Lower leg skin (tissue), 4 donors: Measurements from ENCODE around the gene TUBGCP6. TPM values are rescaled to one million over a fixed set of nuclear protein-coding genes. Genes with fewer than 3 reads are reported as not detected.

Experiments
- DNase-seq, 2 donors: peaks; one replicate each; pipeline ENCODE4 v3.0.0-alpha.2; 2019; ENCODE audit warnings: low spot score in 2 of 2
- H3K4me3 ChIP-seq: fragments of 200-600 bp; sonication (generic); 2 replicates; pipeline ENCODE4 v1.5.1; 2017; ENCODE audit warnings: mild to moderate bottlenecking, low read depth; ENCODE audit not compliant: poor library complexity, severe bottlenecking
- POLR2A ChIP-seq, 2 donors: fragments of 450-650 bp; IDR thresholded peaks; one replicate each; pipeline ENCODE4 v1.6.1; 2016 to 2017; ENCODE audit warnings: antibody characterized with exemption in 2 of 2, mild to moderate bottlenecking in 1 of 2, moderate library complexity in 1 of 2
- WGBS, 2 donors: methylation state at CpG; one replicate each; pipeline ENCODE4 v1.1.5; 2018; 5-methylcytosine and 5-hydroxymethylcytosine counted together
- intact Hi-C: fragments of 100-400 bp; cut with DNase I; formaldehyde crosslinking; loops from one replicate; pipeline ENCODE4 v1.15.0; 2023; ENCODE audit warnings: low total_unique reads
- total RNA-seq, 4 donors: library from RNA; depleted of rRNA; stranded (reverse); fragments of >200 nt; gene quantifications; one replicate each; pipeline ENCODE4 v1.1.0, GENCODE V29; 2016
- TF ChIP-seq, protein P1 (sequence below), 3 donors: fragments of 450-650 bp; IDR thresholded peaks; one replicate each; pipeline ENCODE4 v1.5.1; 2016; ENCODE audit warnings: antibody characterized with exemption in 3 of 3, mild to moderate bottlenecking in 3 of 3, moderate library complexity in 2 of 3

Gene TUBGCP6
- total RNA-seq, 4 donors from 2014 or later = 37.1 to 67.0 (median 52.5) TPM

- DNase-seq = no peak
- TF ChIP-seq, protein P1, sequence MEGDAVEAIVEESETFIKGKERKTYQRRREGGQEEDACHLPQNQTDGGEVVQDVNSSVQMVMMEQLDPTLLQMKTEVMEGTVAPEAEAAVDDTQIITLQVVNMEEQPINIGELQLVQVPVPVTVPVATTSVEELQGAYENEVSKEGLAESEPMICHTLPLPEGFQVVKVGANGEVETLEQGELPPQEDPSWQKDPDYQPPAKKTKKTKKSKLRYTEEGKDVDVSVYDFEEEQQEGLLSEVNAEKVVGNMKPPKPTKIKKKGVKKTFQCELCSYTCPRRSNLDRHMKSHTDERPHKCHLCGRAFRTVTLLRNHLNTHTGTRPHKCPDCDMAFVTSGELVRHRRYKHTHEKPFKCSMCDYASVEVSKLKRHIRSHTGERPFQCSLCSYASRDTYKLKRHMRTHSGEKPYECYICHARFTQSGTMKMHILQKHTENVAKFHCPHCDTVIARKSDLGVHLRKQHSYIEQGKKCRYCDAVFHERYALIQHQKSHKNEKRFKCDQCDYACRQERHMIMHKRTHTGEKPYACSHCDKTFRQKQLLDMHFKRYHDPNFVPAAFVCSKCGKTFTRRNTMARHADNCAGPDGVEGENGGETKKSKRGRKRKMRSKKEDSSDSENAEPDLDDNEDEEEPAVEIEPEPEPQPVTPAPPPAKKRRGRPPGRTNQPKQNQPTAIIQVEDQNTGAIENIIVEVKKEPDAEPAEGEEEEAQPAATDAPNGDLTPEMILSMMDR (IDR thresholded peaks at IDR 0.05) = no peak
- TF ChIP-seq POLR2A (IDR thresholded peaks at IDR 0.05) = no peak
- no peak overlapping the region for H3K4me3 ChIP-seq
- intact Hi-C loops = no loop called here
- 87 to 93% methylated on average over 26 to 55 of the region's 61 CpGs for WGBS, 2 donors
Measured at GRCh38 chr22:50197856-50198623, 46.8 kb downstream of the TUBGCP6 start.

- H3K4me3 ChIP-seq = no peak overlapping the region
- no peak for TF ChIP-seq POLR2A (IDR thresholded peaks at IDR 0.05)
- TF ChIP-seq, protein P1 (IDR thresholded peaks at IDR 0.05) = no peak
- intact Hi-C loops = no loop called here
- 85 to 87% methylated on average over 19 to 21 of the region's 23 CpGs for WGBS, 2 donors
- no peak for DNase-seq
Measured at GRCh38 chr22:50197000-50197800, 47.6 kb downstream of the TUBGCP6 start.

DNA sequence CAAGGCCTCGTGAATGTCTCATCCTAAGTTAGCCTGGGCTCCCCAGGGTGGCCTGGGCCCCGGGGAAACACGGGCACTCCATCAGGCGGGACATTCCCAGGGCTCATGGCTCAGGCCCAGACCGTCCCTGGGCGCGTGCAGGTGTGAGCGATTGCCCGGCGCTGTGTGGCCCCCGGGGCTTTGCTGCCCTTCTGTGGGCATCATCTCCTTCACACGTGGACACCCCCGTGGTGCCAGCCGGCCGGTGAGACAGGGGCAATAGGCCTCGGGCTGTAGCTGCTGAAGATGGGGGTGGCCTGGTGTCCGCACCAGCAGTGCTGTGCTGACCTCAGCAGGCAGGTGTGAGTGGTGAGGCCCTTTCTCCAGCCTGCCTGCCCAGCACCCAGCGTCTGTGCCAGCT is 48.6 kb downstream of the TUBGCP6 start:
- intact Hi-C loops = no loop called here
- WGBS, 2 donors = 83 to 86% methylated on average over 3 to 18 of the region's 18 CpGs
- TF ChIP-seq POLR2A (IDR thresholded peaks at IDR 0.05) = no peak
- TF ChIP-seq, protein P1 (IDR thresholded peaks at IDR 0.05) = no peak
- H3K4me3 ChIP-seq = no peak overlapping the region
- DNase-seq = no peak

- intact Hi-C loops = no loop called here
- DNase-seq = no peak
- WGBS, 2 donors = 92 to 95% methylated on average over 38 to 44 of the region's 44 CpGs
- TF ChIP-seq POLR2A (IDR thresholded peaks at IDR 0.05) = no peak
- TF ChIP-seq, protein P1 (IDR thresholded peaks at IDR 0.05) = no peak
- H3K4me3 ChIP-seq = no peak overlapping the region
Measured at GRCh38 chr22:50194037-50194805, 50.6 kb downstream of the TUBGCP6 start.

DNA sequence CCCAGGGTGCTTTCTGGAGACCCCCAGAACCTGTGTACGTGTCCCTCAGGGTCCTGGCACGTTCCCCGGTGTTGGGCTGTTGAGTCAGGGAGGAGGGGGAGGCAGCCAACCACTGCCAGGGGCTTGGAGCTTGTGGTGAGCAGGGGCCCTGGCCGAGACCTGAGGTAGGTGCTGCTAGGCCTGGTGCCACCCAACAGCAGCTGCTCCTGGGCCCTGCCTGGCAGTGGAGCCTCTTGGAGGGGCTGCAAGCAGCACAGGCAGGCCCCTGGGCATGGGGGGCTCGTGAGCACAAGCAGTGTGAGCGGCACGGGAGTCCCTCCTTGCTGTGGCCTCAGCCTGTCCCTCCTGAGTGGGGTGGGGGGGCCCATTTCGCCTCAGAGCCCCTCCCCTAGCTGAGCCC is 51.2 kb downstream of the TUBGCP6 start:
- 91% methylated on average over 7 of the region's 8 CpGs; no CpG with 5 or more reads in 1 of the 2 donors for WGBS, 2 donors
- TF ChIP-seq, protein P1 (IDR thresholded peaks at IDR 0.05) = no peak
- no peak for TF ChIP-seq POLR2A (IDR thresholded peaks at IDR 0.05)
- no peak overlapping the region for H3K4me3 ChIP-seq
- DNase-seq = no peak
- intact Hi-C loops = no loop called here
